H1 (cell line): ENCODE results near the gene ZNF256. TPM values are rescaled to one million over a fixed set of nuclear protein-coding genes. Genes with fewer than 3 reads are reported as not detected.

Experiments used
- CTCF ChIA-PET: fragments of 300-600 bp; sonication (Branson Sonifier 250); formaldehyde crosslinking; loops from one replicate; lab custom pipeline; 2021; ENCODE audit not compliant: partially characterized antibody; lab: Charles Lee
- POLR2A ChIA-PET: fragments of 300-600 bp; sonication (Branson Sonifier 250); formaldehyde crosslinking; loops from one replicate; lab custom pipeline; 2021; ENCODE audit warnings: inconsistent platforms; ENCODE audit not compliant: partially characterized antibody; lab: Charles Lee
- DNase-seq, 2 experiments: peaks; one replicate each; pipeline versions ENCODE4 v3.0.0 to v3.0.0-alpha.2; 2010 to 2022; ENCODE audit warnings: low spot score in 2 of 2, low read depth in 1 of 2, mixed read lengths in 1 of 2
- FAIRE-seq: peaks from 2 replicates; lab custom pipeline; 2011; peaks lifted over from hg19 to GRCh38; lab: Jason Lieb, UNC
- H2AFZ ChIP-seq: 2 replicates; pipeline ENCODE4 v1.8.1; 2012; ENCODE audit warnings: low read length, inconsistent platforms
- H2AK5ac ChIP-seq: 2 replicates; pipeline ENCODE4 v1.6.1; 2013; ENCODE audit warnings: low read depth, low read length
- H2BK120ac ChIP-seq: replicated peaks from 2 replicates; pipeline ENCODE3; 2013; ENCODE audit warnings: low read depth, low read length, inconsistent platforms
- H2BK12ac ChIP-seq: 2 replicates; pipeline ENCODE4 v1.6.1; 2013; ENCODE audit warnings: low read depth, low read length
- H2BK15ac ChIP-seq: 2 replicates; pipeline ENCODE4 v1.6.1; 2013; ENCODE audit warnings: low read length
- H2BK20ac ChIP-seq: 2 replicates; pipeline ENCODE4 v1.6.1; 2013; ENCODE audit warnings: low read length
- H2BK5ac ChIP-seq: 2 replicates; pipeline ENCODE4 v1.6.1; 2013; ENCODE audit warnings: low read depth, low read length
- H3K14ac ChIP-seq: 2 replicates; pipeline ENCODE4 v1.6.1; 2013; ENCODE audit warnings: inconsistent platforms; ENCODE audit not compliant: insufficient read length
- H3K18ac ChIP-seq: 2 replicates; pipeline ENCODE4 v1.6.1; 2013; ENCODE audit warnings: low read length; ENCODE audit errors: extremely low read depth
- H3K23ac ChIP-seq: 2 replicates; pipeline ENCODE4 v1.6.1; 2013; ENCODE audit warnings: inconsistent platforms; ENCODE audit not compliant: insufficient read length
- H3K23me2 ChIP-seq: 2 replicates; pipeline ENCODE4 v1.6.1; 2013; ENCODE audit warnings: low read depth, low read length
- H3K27ac ChIP-seq: 2 replicates; pipeline ENCODE4 v1.6.1; 2011; ENCODE audit warnings: low read depth, low read length, inconsistent platforms
- H3K27me3 ChIP-seq, 4 experiments: replicated peaks in 1 of 4; 1 replicate in 1 of 4; 2 replicates in 3 of 4; pipeline versions ENCODE4 v1.6.1 to v1.8.1; 2011 to 2013; ENCODE audit warnings: low read length in 3 of 4, mild to moderate bottlenecking in 3 of 4, inconsistent platforms in 2 of 4, mixed read lengths in 2 of 4, moderate library complexity in 1 of 4; ENCODE audit not compliant: control insufficient read depth in 3 of 4, insufficient read depth in 3 of 4; ENCODE audit errors: extremely low read depth in 1 of 4
- H3K36me3 ChIP-seq, 4 experiments: 2 replicates each; pipeline versions ENCODE4 v1.6.1 to v1.8.1; 2011 to 2013; ENCODE audit warnings: mild to moderate bottlenecking in 4 of 4, low read length in 3 of 4, moderate library complexity in 2 of 4, control low read depth in 1 of 4, inconsistent platforms in 1 of 4; ENCODE audit not compliant: insufficient read depth in 4 of 4, control insufficient read depth in 2 of 4
- H3K4ac ChIP-seq: replicated peaks from 2 replicates; pipeline ENCODE3; 2013; ENCODE audit warnings: low read length, low read depth, mixed read lengths, inconsistent platforms; ENCODE audit not compliant: insufficient read length
- H3K4me1 ChIP-seq, 4 experiments: replicated peaks in 1 of 4; 1 replicate in 1 of 4; 2 replicates in 3 of 4; pipeline versions ENCODE4 v1.6.1 to v1.8.1; 2011 to 2013; ENCODE audit warnings: low read length in 3 of 4, inconsistent platforms in 2 of 4, mixed read lengths in 1 of 4; ENCODE audit not compliant: insufficient read depth in 4 of 4, control insufficient read depth in 3 of 4
- H3K4me2 ChIP-seq, 2 experiments: 2 replicates each; pipeline versions ENCODE4 v1.6.1 to v1.8.1; 2011 to 2013; ENCODE audit warnings: low read depth in 2 of 2, low read length in 2 of 2, control low read depth in 1 of 2, inconsistent platforms in 1 of 2, mild to moderate bottlenecking in 1 of 2; ENCODE audit not compliant: insufficient read depth in 1 of 2
- H3K4me3 ChIP-seq, 4 experiments: fragments of 200-600, 300-600 bp in 1 of 4; sonication (generic), shearing (Covaris generic), sonication (Bioruptor Twin) in 1 of 4; 2 replicates each; pipeline versions ENCODE4 v1.5.1 to v1.8.1; 2011 to 2016; ENCODE audit warnings: low read length in 4 of 4, low read depth in 3 of 4, control low read depth in 2 of 4, inconsistent platforms in 2 of 4, mild to moderate bottlenecking in 2 of 4, mixed read lengths in 1 of 4, moderate library complexity in 1 of 4; ENCODE audit not compliant: insufficient read depth in 2 of 4; ENCODE audit errors: extremely low read depth in 1 of 4
- H3K56ac ChIP-seq: replicated peaks from 2 replicates; pipeline ENCODE3; 2013; ENCODE audit warnings: low read depth, mild to moderate bottlenecking, mixed read lengths, low read length, inconsistent platforms; ENCODE audit not compliant: insufficient read length
- H3K79me1 ChIP-seq: 2 replicates; pipeline ENCODE4 v1.6.1; 2013; ENCODE audit warnings: low read depth, low read length, control low read depth
- H3K79me2 ChIP-seq, 2 experiments: 2 replicates each; pipeline versions ENCODE4 v1.6.1 to v1.8.1; 2012 to 2013; ENCODE audit warnings: low read length in 2 of 2, mild to moderate bottlenecking in 2 of 2, inconsistent platforms in 1 of 2; ENCODE audit not compliant: insufficient read depth in 2 of 2, control insufficient read depth in 1 of 2
- H3K9ac ChIP-seq, 4 experiments: replicated peaks in 1 of 4; 1 replicate in 1 of 4; 2 replicates in 3 of 4; pipeline versions ENCODE4 v1.6.1 to v1.8.1; 2011 to 2013; ENCODE audit warnings: low read depth in 3 of 4, low read length in 3 of 4, control low read depth in 2 of 4, mild to moderate bottlenecking in 2 of 4, moderate library complexity in 2 of 4, inconsistent platforms in 1 of 4; ENCODE audit errors: extremely low read depth in 1 of 4
- H3K9me3 ChIP-seq, 2 experiments: 2 replicates each; pipeline versions ENCODE4 v1.6.1 to v1.8.1; 2012 to 2013; ENCODE audit warnings: mild to moderate bottlenecking in 2 of 2, moderate library complexity in 2 of 2, control low read depth in 1 of 2, inconsistent platforms in 1 of 2, low read depth in 1 of 2, low read length in 1 of 2, mixed read lengths in 1 of 2; ENCODE audit not compliant: insufficient read depth in 2 of 2
- H4K20me1 ChIP-seq, 2 experiments: replicated peaks in 1 of 2; 2 replicates each; pipeline versions ENCODE3 to v1.8.1; 2011 to 2013; ENCODE audit warnings: inconsistent platforms in 2 of 2, low read length in 2 of 2, mild to moderate bottlenecking in 1 of 2; ENCODE audit not compliant: insufficient read depth in 2 of 2, control insufficient read depth in 1 of 2
- H4K5ac ChIP-seq: 2 replicates; pipeline ENCODE4 v1.6.1; 2013; ENCODE audit warnings: low read length, low read depth, mixed read lengths, inconsistent platforms; ENCODE audit not compliant: insufficient read length
- H4K8ac ChIP-seq: 2 replicates; pipeline ENCODE4 v1.8.0; 2013; ENCODE audit warnings: mild to moderate bottlenecking, moderate library complexity, low read length, inconsistent platforms; ENCODE audit not compliant: insufficient read depth; ENCODE audit errors: extremely low read depth
- H4K91ac ChIP-seq: replicated peaks from 2 replicates; pipeline ENCODE3; 2013; ENCODE audit warnings: low read length, mixed read lengths, inconsistent platforms; ENCODE audit not compliant: insufficient read length
- RNF2 ChIP-seq: fragments of 200-900, 300-1000 bp; sonication (generic); IDR thresholded peaks from 2 replicates; pipeline ENCODE4 v1.7.1; 2016; ENCODE audit warnings: borderline replicate concordance, low read depth, mild to moderate bottlenecking, antibody characterized with exemption, low read length; ENCODE audit not compliant: poor library complexity, severe bottlenecking; ENCODE audit errors: missing control alignments
- WGBS, 2 experiments: shearing (Covaris generic) in 1 of 2; methylation state at CpG; one replicate each; pipeline versions ENCODE4 v1.1.6 to v1.1.7; 2013 to 2015; ENCODE audit warnings: low lambda C conversion rate in 2 of 2, mixed read lengths in 2 of 2, inconsistent platforms in 1 of 2, low coverage in 1 of 2, missing lambda C conversion rate in 1 of 2; ENCODE audit not compliant: insufficient replicate concordance in 2 of 2, insufficient coverage in 1 of 2, insufficient read length in 1 of 2; ENCODE audit errors: extremely low coverage in 1 of 2, missing lambda C conversion rate in 1 of 2; 5-methylcytosine and 5-hydroxymethylcytosine counted together
- polyA plus RNA-seq, 7 experiments: library from polyadenylated mRNA; depleted of rRNA in 3 of 7; stranded (reverse) in 5 of 7; unstranded in 2 of 7; fragments of >200 nt in 5 of 7; fragments of 200-250 nt in 2 of 7; gene quantifications; 1 replicate in 5 of 7; 2 replicates in 1 of 7; 4 replicates in 1 of 7; pipeline versions ENCODE4 v1.2.1 to v1.2.3, GENCODE V29; 2011 to 2013; ENCODE audit warnings: missing spikeins in 2 of 7, mixed read lengths in 2 of 7
- total RNA-seq: library from RNA; stranded (reverse); fragmentation: NEBNext Ultra II Directional; extraction: Animal tissue kit (Norgen Biotek cat#: 25700); gene quantifications from 2 replicates; pipeline ENCODE4 v1.2.1, GENCODE V29; 2021

ZNF256 gene
- total and polyA plus RNA-seq, 2 of the 8 experiments (the other 6 are each of a cell fraction or from before 2014, with no cell fraction given): 6.1 to 13.5 TPM

GRCh38 chr19:57961785-57962184, 14.3 kb upstream of the ZNF256 start:
- TF ChIP-seq RNF2: no peak
- DNase-seq: no peak
- H3K27ac ChIP-seq: no peak overlapping the region
- H3K4ac ChIP-seq: no peak overlapping the region
- H2BK5ac ChIP-seq: no peak overlapping the region
- 70% methylated on average over 1 of the region's 1 CpG; no CpG with 5 or more reads in 1 of the 2 experiments for WGBS, 2 experiments
- no peaks in the 10 kb centered on the region for H3K36me3 ChIP-seq
- H3K79me2 ChIP-seq: no peaks in the 10 kb centered on the region
- no peaks in the 10 kb centered on the region for H3K23me2 ChIP-seq
- H2BK15ac ChIP-seq: no peak overlapping the region
- H2BK20ac ChIP-seq: no peak overlapping the region
- H3K14ac ChIP-seq: no peak overlapping the region
- no peak overlapping the region for H3K9ac ChIP-seq
- no peak overlapping the region for H2AK5ac ChIP-seq
- POLR2A ChIA-PET: interaction anchor here (0.6 to 1.3 kb wide), 3 partner anchors 20 to 37 kb away, joined by 3 to 4 read pairs (median 3); partner anchors contain the start of gene ZNF418
- CTCF ChIA-PET: interaction anchor here (0.7 to 1.0 kb wide), 3 partner anchors 24 to 774 kb away, joined by 3 to 4 read pairs (median 3); no protein-coding TSS in a partner anchor
- H3K9me3 ChIP-seq: peaks cover 37 to 67% of the 10 kb centered on the region in 2 experiments
- H2AFZ ChIP-seq: no peak overlapping the region
- no peak overlapping the region for H3K23ac ChIP-seq
- H4K91ac ChIP-seq: no peak overlapping the region
- H4K8ac ChIP-seq: no peak overlapping the region
- H3K79me1 ChIP-seq: no peaks in the 10 kb centered on the region
- no peaks in the 10 kb centered on the region for H4K20me1 ChIP-seq
- no peak for FAIRE-seq
- no peak overlapping the region for H2BK120ac ChIP-seq
- H3K27me3 ChIP-seq: no peaks in the 10 kb centered on the region
- H3K4me2 ChIP-seq: no peak overlapping the region
- H4K5ac ChIP-seq: no peak overlapping the region
- H3K56ac ChIP-seq: no peak overlapping the region
- no peak overlapping the region for H2BK12ac ChIP-seq
- H3K4me1 ChIP-seq: no peaks in the 10 kb centered on the region
- no peak overlapping the region for H3K4me3 ChIP-seq
- no peak overlapping the region for H3K18ac ChIP-seq
